H1 (cell line): ENCODE measurements around the gene CACNA2D1.

Experiments
- EZH2 ChIP-seq: fragments of 200-600 bp; sonication (generic); IDR thresholded peaks from 2 replicates; pipeline ENCODE4 v1.7.1; 2012; ENCODE audit warnings: low read depth, mild to moderate bottlenecking, moderate library complexity, low read length, inconsistent platforms; ENCODE audit not compliant: severe bottlenecking
- SIN3A ChIP-seq, 2 experiments: IDR thresholded peaks in 1 of 2; conservative IDR thresholded peaks in 1 of 2; 2 replicates each; pipeline ENCODE4 v1.6.1; 2011 to 2012; ENCODE audit warnings: low read length in 2 of 2, improper control_type of control experiment in 1 of 2, low read depth in 1 of 2, mild to moderate bottlenecking in 1 of 2

GRCh38 chr7:82270870-82271269, 172.7 kb downstream of the CACNA2D1 start:
- TF ChIP-seq SIN3A (conservative IDR thresholded peaks at IDR 0.05 in 1 of 2, IDR thresholded peaks at IDR 0.05 in 1 of 2; ENCODE audit: low read depth in 1 of 2, low read length in 2 of 2), result no peak
- no peak for TF ChIP-seq EZH2
